Measurements from ENCODE around the gene DNAJA1.
A peak's percentile ranks its signal among the peaks of the same experiment; 100 is the strongest.

The DNAJA1 gene

GRCh38 chr9:33029231-33029786 is 4.2 kb downstream of the DNAJA1 start:
- peak; percentile 66 for DNase-seq

- DNase-seq = no peak
Observed at GRCh38 chr9:33030285-33030684, 5.2 kb downstream of the DNAJA1 start.

GRCh38 chr9:33032292-33032691 is 7.2 kb downstream of the DNAJA1 start:
- DNase-seq = no peak

GRCh38 chr9:33032865-33033264 is 7.8 kb downstream of the DNAJA1 start:
- DNase-seq = no peak

DNA sequence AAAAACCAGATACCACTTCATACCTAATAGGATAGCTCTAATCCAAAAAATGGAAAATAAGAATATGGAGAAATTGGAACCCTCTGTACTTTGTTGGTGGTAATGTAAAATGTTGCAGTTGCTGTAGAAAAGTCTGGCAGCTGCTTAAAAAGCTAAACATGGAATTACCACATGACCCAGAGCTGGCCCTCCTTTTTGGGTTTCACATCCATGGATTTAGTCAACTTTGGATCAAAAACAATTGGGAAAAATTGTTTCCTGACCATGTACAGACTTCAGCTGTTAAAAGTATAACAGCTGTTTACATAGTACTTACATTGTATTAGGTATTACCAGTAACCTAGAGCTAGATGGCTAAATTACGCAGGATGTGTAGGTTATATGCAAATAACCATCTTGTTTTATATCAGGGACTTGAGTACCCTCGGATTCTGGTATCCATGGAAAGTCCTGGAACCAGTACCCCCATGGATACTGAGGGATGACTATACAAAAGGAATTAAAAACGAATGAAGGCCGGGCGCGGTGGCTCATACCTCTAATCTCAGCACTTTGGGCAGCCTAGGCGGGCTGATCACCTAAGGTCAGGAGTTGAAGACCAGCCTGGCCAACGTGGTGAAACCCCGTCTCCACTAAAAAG is 15.8 kb downstream of the DNAJA1 start:
- DNase-seq = no peak

DNA sequence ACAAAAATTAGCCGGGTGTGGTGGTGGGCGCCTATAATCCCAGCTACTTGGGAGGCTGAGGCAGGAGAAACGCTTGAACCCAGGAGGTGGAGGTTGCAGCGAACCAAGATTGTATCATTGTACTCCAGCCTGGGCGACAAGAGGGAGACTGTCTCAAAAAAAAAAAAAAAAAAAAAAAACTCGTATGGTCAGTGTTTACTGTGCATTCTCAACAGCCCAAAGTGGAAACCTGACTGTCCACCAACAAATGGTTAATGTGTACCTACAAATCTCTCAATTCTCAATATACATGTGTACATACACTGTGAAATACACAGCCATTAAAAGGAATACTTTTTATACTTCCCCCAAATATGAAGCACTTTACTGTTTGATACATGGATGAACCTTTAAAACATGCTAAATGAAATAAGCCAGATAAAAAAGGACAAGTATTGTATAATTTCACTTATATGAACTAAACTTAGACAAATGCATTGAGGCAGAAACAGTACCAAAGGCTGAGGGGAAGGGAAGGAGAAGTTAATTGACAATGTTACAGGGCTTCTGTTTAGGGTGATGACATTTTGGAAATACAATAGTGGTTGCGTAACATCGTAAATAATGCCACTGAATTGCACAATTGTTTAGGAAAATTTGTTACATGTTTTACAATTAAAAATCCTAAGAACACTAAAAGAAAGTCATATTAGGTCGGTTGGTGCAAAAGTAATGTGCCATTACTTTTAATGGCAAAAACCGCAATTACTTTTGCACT is 16.5 kb downstream of the DNAJA1 start:
- no peak for DNase-seq

- DNase-seq = no peak
Observed at GRCh38 chr9:33042473-33042872, 17.4 kb downstream of the DNAJA1 start.

DNA sequence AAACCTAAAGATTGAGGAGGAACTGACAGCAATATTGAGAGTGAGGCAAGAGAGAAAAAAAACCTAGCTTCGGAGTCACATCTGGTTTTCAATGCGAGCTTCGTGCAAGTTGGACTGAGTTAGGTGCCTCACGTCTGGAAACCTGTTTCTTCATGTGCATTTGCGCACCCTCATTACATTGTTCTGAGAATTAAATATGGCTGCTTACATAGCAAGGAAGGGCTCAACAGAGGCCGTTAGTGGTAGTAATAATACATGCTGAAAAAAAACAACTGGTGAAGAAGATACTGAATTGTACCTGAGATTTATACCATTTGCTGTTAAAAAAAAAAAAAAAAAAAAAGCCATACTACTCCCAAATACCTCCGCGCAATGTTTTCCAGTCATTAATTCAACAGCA is 18.6 kb downstream of the DNAJA1 start:
- peak; percentile 49 for DNase-seq

GRCh38 chr9:33044162-33044673 is 19.1 kb downstream of the DNAJA1 start:
- DNase-seq = peak; percentile 94

DNA sequence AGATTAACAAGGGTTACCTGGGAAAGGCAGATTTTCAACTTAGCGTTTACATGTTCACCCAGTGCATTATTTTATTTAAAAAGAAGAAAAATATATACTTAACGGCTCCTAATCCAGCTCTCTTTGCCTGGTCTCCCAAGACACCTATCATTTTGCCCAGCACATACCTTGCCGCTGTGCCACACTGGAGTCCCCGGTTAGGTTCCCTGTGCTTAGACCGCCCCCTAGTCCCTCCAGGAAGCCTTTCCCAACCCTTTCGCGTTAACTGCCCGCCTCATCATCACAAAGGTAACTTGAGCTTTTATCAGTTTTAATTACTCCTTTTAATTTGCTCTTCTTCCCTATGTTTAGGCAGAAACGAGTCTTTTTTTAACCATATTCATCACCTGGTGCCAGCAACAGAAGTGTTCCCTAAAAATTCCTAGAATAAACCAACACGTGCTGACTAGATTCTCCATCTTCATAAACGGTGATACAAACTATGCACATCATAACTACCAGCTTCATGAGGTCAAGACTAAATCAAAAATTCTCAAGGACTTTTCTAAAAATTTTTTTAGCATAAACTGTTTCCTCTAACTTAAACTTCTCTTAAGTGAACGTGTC is 19.7 kb downstream of the DNAJA1 start:
- DNase-seq = peak; percentile 81

DNA sequence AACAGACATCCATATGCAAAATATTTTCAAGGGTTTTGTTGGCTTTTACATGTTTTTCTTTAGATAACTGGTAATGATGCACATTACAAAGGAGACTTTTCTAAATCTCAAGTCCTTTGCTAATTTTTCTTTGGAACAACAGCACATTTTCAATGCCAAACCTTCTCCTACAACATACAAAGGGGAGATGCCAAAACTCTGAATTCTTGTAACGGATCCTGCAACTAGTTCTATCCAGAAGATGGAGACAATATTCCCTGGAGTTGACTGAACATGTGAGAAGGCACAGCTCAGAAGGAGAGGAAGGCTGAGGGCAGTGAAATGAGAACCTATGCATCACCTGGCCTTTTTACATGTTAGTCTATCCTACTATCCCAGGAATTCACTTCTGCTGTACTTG is 21.0 kb downstream of the DNAJA1 start:
- DNase-seq = no peak

- no peak for DNase-seq
Observed at GRCh38 chr9:33048054-33048465, 23.0 kb downstream of the DNAJA1 start.

DNA sequence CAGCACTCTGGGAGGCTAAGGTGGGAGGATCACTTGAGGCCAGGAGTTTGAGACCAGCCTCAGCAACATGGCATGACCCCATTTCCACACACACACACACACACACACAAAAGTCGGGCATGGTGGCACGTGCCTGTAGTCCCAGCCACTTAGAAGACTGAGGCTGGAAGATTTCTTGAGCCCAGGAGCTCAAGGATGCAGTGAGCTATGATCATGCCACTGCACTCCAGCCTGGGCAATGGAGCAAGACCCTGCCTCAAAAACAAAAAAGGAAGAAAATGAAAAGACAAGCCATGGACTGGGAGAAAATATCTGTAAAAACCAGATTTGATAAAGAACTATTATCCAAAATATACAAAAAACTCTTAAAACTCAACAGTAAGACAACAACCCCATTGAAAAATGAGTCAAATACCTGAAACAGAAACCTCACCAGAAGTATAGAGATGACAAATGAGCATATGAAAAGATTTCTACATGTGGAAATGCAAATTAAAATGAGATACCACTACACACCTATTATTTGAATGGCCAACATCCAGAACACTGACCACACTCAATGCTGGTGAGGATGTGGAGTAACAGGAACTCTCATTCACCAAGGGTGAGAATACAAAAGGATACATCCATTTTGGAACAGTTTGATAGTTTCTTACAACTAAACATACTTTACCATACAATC is 24.7 kb downstream of the DNAJA1 start:
- no peak for DNase-seq

DNA sequence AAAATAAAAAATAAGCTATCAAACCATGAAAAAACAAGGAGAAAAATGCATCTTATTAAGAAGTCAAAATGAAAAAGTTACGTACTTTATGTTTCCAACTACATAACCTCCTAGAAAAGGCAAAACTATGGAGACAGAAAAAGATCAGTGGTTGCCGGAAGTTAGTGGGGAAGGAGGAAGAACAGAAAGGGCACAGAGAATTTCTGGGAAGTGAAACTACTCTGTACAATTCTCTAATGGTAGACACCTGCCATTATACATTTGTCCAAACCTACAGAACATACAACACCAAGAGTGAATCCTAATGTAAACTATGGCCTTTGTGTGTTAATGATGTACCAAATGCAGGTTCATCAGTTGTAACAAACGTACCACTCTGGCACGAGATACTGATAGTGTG is 26.1 kb downstream of the DNAJA1 start:
- no peak for DNase-seq

DNA sequence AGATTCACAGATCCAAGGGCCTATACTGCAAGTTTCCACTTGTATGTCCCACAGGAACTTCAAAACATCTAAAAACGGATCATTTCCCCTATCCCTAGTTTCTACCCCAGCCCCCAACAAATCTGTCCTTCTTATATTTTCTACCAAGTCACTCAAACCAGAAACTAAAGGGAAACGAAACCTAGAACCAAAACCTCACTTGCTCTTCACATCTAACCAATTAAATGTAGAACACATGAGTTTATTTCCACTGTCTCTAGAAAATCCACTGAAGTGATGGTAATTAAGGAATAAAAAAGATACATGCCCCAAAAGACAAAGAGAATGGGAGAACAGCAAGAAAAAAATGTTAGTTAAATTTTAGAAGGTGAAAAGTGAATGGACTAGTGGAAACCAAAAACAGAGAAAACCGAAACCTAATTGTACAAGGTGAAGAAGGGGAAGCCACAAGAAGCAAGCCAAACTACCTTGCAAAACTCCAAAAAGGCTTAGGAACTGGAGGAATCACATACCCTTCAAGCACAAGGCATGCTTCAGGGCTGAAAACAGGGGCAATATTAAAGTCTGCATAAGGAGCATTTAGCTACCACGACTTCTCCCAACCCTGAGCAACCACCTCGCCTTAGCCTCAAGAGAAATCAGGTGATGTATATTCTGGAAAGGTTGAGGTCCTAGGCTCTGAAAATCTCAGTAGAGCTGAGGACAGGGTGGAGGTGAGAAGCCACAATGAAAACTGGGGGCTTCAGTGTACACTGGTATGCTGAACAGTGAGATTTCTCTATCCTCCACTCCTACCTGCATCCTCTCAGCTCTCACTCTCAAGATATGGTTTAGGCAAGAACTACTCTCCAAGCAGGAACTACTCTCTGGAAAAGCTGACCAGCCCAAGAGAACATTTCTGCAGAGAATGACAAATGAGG is 40.3 kb downstream of the DNAJA1 start:
- DNase-seq = no peak

DNA sequence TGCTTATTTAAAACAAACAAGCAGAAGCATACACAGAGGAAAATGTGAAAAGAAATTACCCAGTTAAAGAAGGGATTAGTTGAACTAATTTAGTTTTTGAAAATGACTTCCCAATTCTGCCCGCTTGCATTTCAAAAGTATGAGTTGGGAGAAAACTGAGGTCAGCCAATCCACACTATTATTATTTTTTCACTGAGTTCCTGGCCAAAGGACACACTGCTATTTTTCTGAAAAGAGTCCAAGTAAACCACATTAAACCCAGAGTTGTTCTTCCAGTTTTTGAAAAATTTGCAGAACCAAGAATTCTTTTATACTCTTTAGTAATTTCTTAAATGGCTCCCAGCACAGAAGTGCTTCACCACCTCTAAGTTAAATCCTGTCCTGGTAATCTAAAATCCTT is 43.9 kb downstream of the DNAJA1 start:
- DNase-seq = no peak

- peak; percentile 99 for DNase-seq
Observed at GRCh38 chr9:33076046-33077004, 51.3 kb downstream of the DNAJA1 start, which contains the start of gene SMU1. Gene SMU1 (minus strand): TSS chr9:33076674. CDS start chr9:33076608, 66 bp downstream.

DNA sequence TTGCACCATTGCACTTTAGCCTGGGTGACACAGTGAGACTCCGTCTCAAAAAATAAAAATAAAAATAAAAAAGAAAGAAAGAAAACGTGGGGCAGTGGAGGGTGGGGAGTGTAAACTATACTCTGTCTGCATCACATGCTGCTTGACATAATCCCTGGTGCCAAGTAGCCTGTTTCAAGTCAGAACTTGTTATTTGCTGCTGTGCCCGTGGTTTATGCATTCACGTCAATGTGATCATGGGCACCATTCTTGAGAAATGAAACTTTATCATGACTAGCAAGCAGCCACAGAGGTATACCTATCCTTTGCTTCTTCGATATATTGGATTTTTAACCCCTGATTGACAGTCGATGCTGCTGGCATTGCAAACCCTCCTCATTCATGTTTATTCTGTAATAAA is 55.5 kb downstream of the DNAJA1 start:
- no peak for DNase-seq

DNA sequence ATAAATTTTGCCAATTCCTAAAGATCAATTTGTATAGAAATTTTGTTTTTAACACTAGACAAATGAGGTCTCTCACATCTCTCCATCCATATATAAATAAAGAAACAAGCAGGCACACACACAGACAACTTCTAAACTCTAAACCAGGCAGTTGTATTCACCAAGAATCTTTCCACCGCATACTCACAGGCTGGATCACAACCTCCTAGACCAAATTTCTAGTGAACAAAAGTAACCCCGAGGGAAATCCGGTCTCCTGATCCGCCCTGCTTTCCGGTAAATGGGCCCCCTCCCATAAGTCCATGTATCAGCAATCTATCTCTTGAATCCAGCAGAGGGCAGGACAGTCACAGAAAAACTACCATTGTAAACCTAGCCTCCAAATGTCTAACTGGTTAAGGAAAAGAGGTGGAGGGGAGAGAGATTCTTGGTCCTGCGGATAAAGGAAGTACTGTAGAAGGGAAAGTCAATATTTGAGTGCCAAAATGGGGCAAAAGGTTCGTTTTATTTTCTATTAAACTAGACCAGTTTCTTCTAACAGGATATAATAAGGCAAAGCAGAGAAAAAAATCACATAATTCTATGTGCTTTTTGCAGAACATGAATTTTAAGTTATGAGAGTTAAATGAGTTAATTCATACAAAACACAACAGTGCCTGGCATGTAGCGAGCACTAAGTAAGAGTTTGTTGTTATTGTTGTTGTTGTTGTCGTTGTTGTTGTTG is 56.2 kb downstream of the DNAJA1 start:
- DNase-seq = peak; percentile 91

GRCh38 chr9:33082128-33082527 is 57.1 kb downstream of the DNAJA1 start:
- DNase-seq = peak; percentile 18

Data from DMS53 (cell line).